A673 (cell line): ENCODE results near the gene CALU. TPM values are rescaled to one million over a fixed set of nuclear protein-coding genes. Genes with fewer than 3 reads are reported as not detected.

ENCODE experiments used
- BruUV-seq: library from RNA; stranded (reverse); fragments of 400-500 nt; replicated peaks from 2 replicates; lab custom pipeline; 2021; lab: Mats Ljungman, UMichigan
- CTCF ChIA-PET: fragments of 300-600 bp; sonication (Branson Sonifier 250); formaldehyde crosslinking; loops from one replicate; lab custom pipeline; 2022; ENCODE audit warnings: antibody characterized with exemption; lab: Charles Lee
- POLR2A ChIA-PET: fragments of 300-600 bp; sonication (Branson Sonifier 250); formaldehyde crosslinking; loops from one replicate; lab custom pipeline; 2022; ENCODE audit warnings: antibody characterized with exemption; ENCODE audit not compliant: low non-redundant PET; lab: Charles Lee
- DNase-seq: peaks from one replicate; pipeline ENCODE4 v3.0.0-alpha.2; 2015; ENCODE audit warnings: low spot score
- H3K27ac ChIP-seq: fragments of 200-600 bp; sonication (generic); 2 replicates; pipeline ENCODE4 v1.5.1; 2016; ENCODE audit warnings: mixed run types, low read depth, mild to moderate bottlenecking, mixed read lengths, antibody characterized with exemption, low read length; ENCODE audit not compliant: poor library complexity, severe bottlenecking
- H3K27me3 ChIP-seq: fragments of 200-600 bp; sonication (generic); replicated peaks from 2 replicates; pipeline ENCODE4 v1.6.1; 2017; ENCODE audit warnings: mixed run types, low read depth, mild to moderate bottlenecking, mixed read lengths, antibody characterized with exemption, low read length; ENCODE audit not compliant: insufficient read depth, poor library complexity
- H3K36me3 ChIP-seq: fragments of 200-600 bp; sonication (generic); 2 replicates; pipeline ENCODE4 v1.6.1; 2016; ENCODE audit warnings: mixed run types, mild to moderate bottlenecking, mixed read lengths, antibody characterized with exemption, low read length; ENCODE audit not compliant: insufficient read depth, poor library complexity, severe bottlenecking
- H3K4me1 ChIP-seq: fragments of 200-600 bp; sonication (generic); 2 replicates; pipeline ENCODE4 v1.6.1; 2017; ENCODE audit warnings: mixed run types, mild to moderate bottlenecking, mixed read lengths, antibody characterized with exemption, low read length; ENCODE audit not compliant: insufficient read depth, poor library complexity, severe bottlenecking
- H3K4me3 ChIP-seq: fragments of 200-600 bp; sonication (generic); 2 replicates; pipeline ENCODE4 v1.5.1; 2016; ENCODE audit warnings: low read depth, mixed run types, mild to moderate bottlenecking, mixed read lengths, low read length; ENCODE audit not compliant: poor library complexity, severe bottlenecking
- H3K9me3 ChIP-seq: fragments of 200-600 bp; sonication (generic); 2 replicates; pipeline ENCODE4 v1.6.1; 2016; ENCODE audit warnings: mixed run types, low read depth, mild to moderate bottlenecking, mixed read lengths, antibody characterized with exemption, low read length; ENCODE audit not compliant: poor library complexity, severe bottlenecking
- CTCF ChIP-seq: fragments of 300-800, 200-600 bp; sonication (generic); conservative IDR thresholded peaks from 2 replicates; pipeline ENCODE4 v1.5.1; 2017; ENCODE audit warnings: low read depth, mild to moderate bottlenecking, antibody characterized with exemption, low read length, moderate library complexity, mixed read lengths
- EZH2 ChIP-seq: fragments of 200-600 bp; sonication (generic); IDR thresholded peaks from 2 replicates; pipeline ENCODE4 v1.6.1; 2017; ENCODE audit warnings: borderline replicate concordance, low read depth, mild to moderate bottlenecking, mixed read lengths, antibody characterized with exemption, low read length; ENCODE audit not compliant: poor library complexity, severe bottlenecking
- intact Hi-C: fragments of 100-400 bp; cut with micrococcal nuclease; formaldehyde crosslinking; loops from one replicate; pipeline ENCODE4 v1.10.0; 2022; ENCODE audit not compliant: unreplicated experiment
- total RNA-seq: library from RNA; stranded (reverse); gene quantifications from 2 replicates; pipeline ENCODE4 v1.2.3, GENCODE V29; 2021

The CALU gene
- total RNA-seq, 1 experiment from 2014 or later, result 162 TPM

- no peak overlapping the region for H3K4me3 ChIP-seq
- no peak overlapping the region for H3K27ac ChIP-seq
- POLR2A ChIA-PET, result no interaction called here
- intact Hi-C loops, result loop anchor here (10.0 kb wide), 1 partner anchor 91 kb away; no protein-coding TSS in a partner anchor
- no TSS peak for BruUV-seq
- no peaks in the 10 kb centered on the region for H3K9me3 ChIP-seq
- no peak for DNase-seq
- TF ChIP-seq EZH2 (no peak), CTCF (0 out of 2 replicates have a peak, but pooled peaks have one; percentile 18)
- H3K27me3 ChIP-seq, result no peaks in the 10 kb centered on the region
- no peaks in the 10 kb centered on the region for H3K36me3 ChIP-seq
- CTCF ChIA-PET, result interaction anchor here (1.0 kb wide), 1 partner anchor 39 kb away, joined by 3 read pairs; no protein-coding TSS in a partner anchor
- H3K4me1 ChIP-seq, result no peaks in the 10 kb centered on the region
These were observed 54.9 kb downstream of the CALU start for GRCh38 chr7:128794020-128794419.

DNA sequence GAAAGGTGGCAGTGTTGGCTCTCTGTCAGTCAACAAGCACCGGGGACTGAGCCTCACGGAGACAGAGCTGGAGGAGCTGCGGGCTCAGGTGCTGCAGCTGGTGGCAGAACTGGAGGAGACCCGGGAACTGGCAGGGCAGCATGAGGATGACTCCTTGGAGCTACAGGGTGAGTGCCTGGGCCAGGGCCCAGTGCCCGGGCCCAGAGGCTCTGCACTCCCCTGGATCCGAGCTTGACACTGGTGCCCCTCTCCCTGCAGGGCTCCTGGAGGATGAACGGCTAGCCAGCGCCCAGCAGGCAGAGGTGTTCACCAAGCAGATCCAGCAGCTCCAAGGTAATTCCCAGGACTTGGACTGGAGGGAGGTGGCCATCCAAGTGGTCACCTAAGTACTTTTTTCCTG is 55.3 kb downstream of the CALU start:
- DNase-seq, result no peak
- CTCF ChIA-PET, result interaction anchor here (1.0 kb wide), 1 partner anchor 38 kb away, joined by 3 read pairs; no protein-coding TSS in a partner anchor
- Histone ChIP-seq H3K4me3 (no peak overlapping the region), H3K27me3 (no peaks in the 10 kb centered on the region), H3K36me3 (no peaks in the 10 kb centered on the region), H3K4me1 (no peaks in the 10 kb centered on the region), H3K27ac (no peak overlapping the region), H3K9me3 (no peaks in the 10 kb centered on the region)
- intact Hi-C loops, result loop anchor here (10.0 kb wide), 1 partner anchor 90 kb away; no protein-coding TSS in a partner anchor
- POLR2A ChIA-PET, result no interaction called here
- no TSS peak for BruUV-seq
- TF ChIP-seq EZH2 (no peak), CTCF (no peak)

DNA sequence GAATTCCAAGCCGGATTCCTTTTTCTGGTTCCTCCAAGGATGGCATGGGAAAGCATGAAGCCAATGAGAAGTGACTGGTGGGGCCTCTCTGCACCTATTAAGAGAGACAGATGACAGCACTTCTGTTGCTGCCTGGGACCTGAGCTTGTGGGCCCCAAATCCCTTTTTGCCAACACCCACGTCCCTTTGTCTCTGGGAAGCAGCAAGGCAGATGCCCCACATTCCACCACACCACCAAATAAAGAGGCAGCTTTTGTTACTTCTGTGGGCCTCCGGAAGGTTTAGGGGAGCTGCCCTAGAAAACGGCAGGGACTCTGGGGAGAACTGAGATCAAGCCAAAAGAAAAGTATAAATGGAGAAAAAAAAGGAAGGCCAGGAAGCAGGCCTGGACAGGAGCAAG is 56.0 kb downstream of the CALU start:
- POLR2A ChIA-PET, result no interaction called here
- Histone ChIP-seq H3K4me1 (no peaks in the 10 kb centered on the region), H3K27me3 (no peaks in the 10 kb centered on the region), H3K9me3 (no peaks in the 10 kb centered on the region), H3K36me3 (no peaks in the 10 kb centered on the region), H3K27ac (no peak overlapping the region), H3K4me3 (no peak overlapping the region)
- BruUV-seq, result no TSS peak
- TF ChIP-seq CTCF (no peak), EZH2 (no peak)
- no peak for DNase-seq
- intact Hi-C loops, result loop anchor here (10.0 kb wide), 1 partner anchor 90 kb away; no protein-coding TSS in a partner anchor
- CTCF ChIA-PET, result no interaction called here
